Erythroblast (primary cell): ENCODE data around the gene PNMA6E.

ENCODE experiments used
- GATA1 ChIP-seq: IDR thresholded peaks from 2 replicates; pipeline ENCODE4 v1.6.1; 2011; ENCODE audit warnings: low read depth, mild to moderate bottlenecking, control low read depth, low read length, moderate library complexity
- POLR2A ChIP-seq: IDR thresholded peaks from 2 replicates; pipeline ENCODE4 v1.6.1; 2011; ENCODE audit warnings: mild to moderate bottlenecking, low read length

GRCh38 chrX:153387345-153387744, 13.8 kb downstream of the PNMA6E start:
- TF ChIP-seq POLR2A (no peak), GATA1 (no peak)
